Endothelial cell of umbilical vein (primary cell): ENCODE measurements around the gene ANP32E. TPM values are rescaled to one million over a fixed set of nuclear protein-coding genes. Genes with fewer than 3 reads are reported as not detected.

Experiments used
- BruUV-seq: library from RNA; stranded (reverse); fragments of 400-500 nt; replicated peaks from 2 replicates; lab custom pipeline; 2021; lab: Mats Ljungman, UMichigan
- CTCF ChIA-PET: fragments of 300-600, 350-600 bp; sonication (Branson Sonifier 250); formaldehyde crosslinking; loops from one replicate; lab custom pipeline; 2021; ENCODE audit warnings: antibody characterized with exemption, inconsistent platforms; lab: Charles Lee
- POLR2A ChIA-PET: fragments of 300-600, 350-600 bp; sonication (Branson Sonifier 250); formaldehyde crosslinking; loops from one replicate; lab custom pipeline; 2021; ENCODE audit warnings: antibody characterized with exemption, inconsistent platforms; lab: Charles Lee
- DNase-seq: peaks from one replicate; pipeline ENCODE4 v3.0.0-alpha.2; 2011; ENCODE audit warnings: low read depth, low spot score
- FAIRE-seq: peaks from 2 replicates; lab custom pipeline; 2011; peaks lifted over from hg19 to GRCh38; lab: Jason Lieb, UNC
- H2AFZ ChIP-seq: 2 replicates; pipeline ENCODE4 v1.6.0; 2012; ENCODE audit warnings: low read depth, low read length, control low read depth, inconsistent platforms
- H3K27ac ChIP-seq: 2 replicates; pipeline ENCODE4 v1.5.1; 2011; ENCODE audit warnings: low read depth, mild to moderate bottlenecking, control low read depth, low read length, moderate library complexity; ENCODE audit not compliant: insufficient read depth
- H3K27me3 ChIP-seq, 2 experiments: 2 replicates each; pipeline versions ENCODE4 v1.6.0 to v1.6.1; 2011; ENCODE audit warnings: low read length in 2 of 2, mixed read lengths in 1 of 2; ENCODE audit not compliant: control insufficient read depth in 2 of 2, insufficient read depth in 2 of 2
- H3K36me3 ChIP-seq, 2 experiments: 2 replicates in 1 of 2; 3 replicates in 1 of 2; pipeline ENCODE4 v1.5.1; 2011; ENCODE audit warnings: low read length in 2 of 2, mild to moderate bottlenecking in 1 of 2, moderate library complexity in 1 of 2; ENCODE audit not compliant: control insufficient read depth in 2 of 2, insufficient read depth in 2 of 2; ENCODE audit errors: extremely low read depth in 1 of 2
- H3K4me1 ChIP-seq: 3 replicates; pipeline ENCODE4 v1.5.1; 2011; ENCODE audit warnings: mild to moderate bottlenecking, low read length; ENCODE audit not compliant: control insufficient read depth, insufficient read depth; ENCODE audit errors: extremely low read depth
- H3K4me2 ChIP-seq: 2 replicates; pipeline ENCODE4 v1.6.1; 2011; ENCODE audit warnings: low read length, control low read depth, mixed read lengths; ENCODE audit not compliant: insufficient read depth
- H3K4me3 ChIP-seq, 3 experiments: fragments of 200-600 bp in 1 of 3; sonication (generic), shearing (Covaris generic) in 1 of 3; replicated peaks in 1 of 3; 2 replicates each; pipeline ENCODE4 v1.5.1; 2011 to 2016; ENCODE audit warnings: control low read depth in 3 of 3, low read length in 3 of 3, mild to moderate bottlenecking in 2 of 3, inconsistent platforms in 1 of 3, low read depth in 1 of 3, moderate library complexity in 1 of 3; ENCODE audit not compliant: insufficient read depth in 1 of 3
- H3K79me2 ChIP-seq: 2 replicates; pipeline ENCODE4 v1.6.0; 2012; ENCODE audit warnings: low read length, inconsistent platforms; ENCODE audit not compliant: control insufficient read depth, insufficient read depth
- H3K9ac ChIP-seq: replicated peaks from 2 replicates; pipeline ENCODE3; 2011; ENCODE audit warnings: low read length, control low read depth; ENCODE audit not compliant: insufficient read depth; ENCODE audit errors: extremely low read depth
- H3K9me1 ChIP-seq: replicated peaks from 3 replicates; pipeline ENCODE4 v1.6.0; 2011; ENCODE audit warnings: mild to moderate bottlenecking, low read length; ENCODE audit not compliant: control insufficient read depth, insufficient read depth; ENCODE audit errors: extremely low read depth
- H3K9me3 ChIP-seq: replicated peaks from 2 replicates; pipeline ENCODE4 v1.5.1; 2012; ENCODE audit warnings: low read length, inconsistent platforms; ENCODE audit not compliant: control insufficient read depth, insufficient read depth
- H4K20me1 ChIP-seq: replicated peaks from 2 replicates; pipeline ENCODE3; 2011; ENCODE audit warnings: mild to moderate bottlenecking, low read length; ENCODE audit not compliant: control insufficient read depth, insufficient read depth; ENCODE audit errors: extremely low read depth
- CTCF ChIP-seq, 2 donors: IDR thresholded peaks; 1 replicate in 1 of 2; 2 replicates in 1 of 2; pipeline ENCODE4 v1.5.1; 2011; ENCODE audit warnings: low read length in 2 of 2, mild to moderate bottlenecking in 2 of 2, moderate library complexity in 2 of 2, control low read depth in 1 of 2, inconsistent platforms in 1 of 2, low read depth in 1 of 2; ENCODE audit not compliant: insufficient read depth in 1 of 2; ENCODE audit errors: extremely low read depth in 1 of 2
- EZH2 ChIP-seq: IDR thresholded peaks from 2 replicates; pipeline ENCODE4 v1.6.1; 2012; ENCODE audit warnings: borderline replicate concordance, low read depth, mild to moderate bottlenecking, moderate library complexity, low read length, inconsistent platforms; ENCODE audit not compliant: severe bottlenecking
- FOS ChIP-seq: IDR thresholded peaks from 2 replicates; pipeline ENCODE4 v1.6.1; 2011; ENCODE audit warnings: mild to moderate bottlenecking, low read length, moderate library complexity, borderline replicate concordance; ENCODE audit not compliant: insufficient read depth
- GATA2 ChIP-seq: IDR thresholded peaks from 2 replicates; pipeline ENCODE4 v1.7.0; 2011; ENCODE audit warnings: low read depth, mild to moderate bottlenecking, moderate library complexity, mixed read lengths, low read length; ENCODE audit not compliant: insufficient read length, insufficient read depth
- JUN ChIP-seq: IDR thresholded peaks from 2 replicates; pipeline ENCODE4 v1.6.1; 2011; ENCODE audit warnings: borderline replicate concordance, low read depth; ENCODE audit not compliant: insufficient read length, insufficient read depth
- MYC ChIP-seq: IDR thresholded peaks from one replicate; pipeline ENCODE4 v1.6.1; 2011; ENCODE audit warnings: mild to moderate bottlenecking, low read depth, low read length
- POLR2A ChIP-seq: IDR thresholded peaks from 2 replicates; pipeline ENCODE4 v1.6.1; 2012; ENCODE audit warnings: low read depth, mild to moderate bottlenecking, control low read depth, low read length
- POLR2AphosphoS5 ChIP-seq: IDR thresholded peaks from 2 replicates; pipeline ENCODE4 v1.6.1; 2012; ENCODE audit warnings: low read depth, mild to moderate bottlenecking, control low read depth, low read length, moderate library complexity; ENCODE audit not compliant: insufficient read depth
- dilution Hi-C: fragments of 300-500 bp; cut with MboI; formaldehyde crosslinking; loops from one replicate; pipeline ENCODE4 v1.15.0; 2019; ENCODE audit warnings: low sequenced_read_pairs; ENCODE audit not compliant: extremely low pct_ligation_motif_present
- intact Hi-C: fragments of 100-400 bp; cut with micrococcal nuclease; formaldehyde crosslinking; loops from one replicate; pipeline ENCODE4 v1.10.0; 2022
- polyA plus RNA-seq, 4 experiments: library from polyadenylated mRNA; depleted of rRNA in 3 of 4; stranded (reverse) in 3 of 4; unstranded in 1 of 4; fragments of >200 nt; gene quantifications; 2 replicates each; pipeline versions ENCODE4 v1.2.1 to v1.2.3, GENCODE V29; 2011 to 2012; ENCODE audit warnings: missing spikeins in 1 of 4
- total RNA-seq: library from RNA; stranded (reverse); gene quantifications from 2 replicates; pipeline ENCODE4 v1.2.3, GENCODE V29; 2021
- TF ChIP-seq, protein P1 (sequence below): IDR thresholded peaks from 2 replicates; pipeline ENCODE4 v1.6.1; 2011; ENCODE audit not compliant: insufficient read depth, insufficient read length

The ANP32E gene
- total and polyA plus RNA-seq, 2 donors (not counting 3 experiments of a cell fraction or from before 2014, with no cell fraction given) = 6.8 to 53.4 TPM

DNA sequence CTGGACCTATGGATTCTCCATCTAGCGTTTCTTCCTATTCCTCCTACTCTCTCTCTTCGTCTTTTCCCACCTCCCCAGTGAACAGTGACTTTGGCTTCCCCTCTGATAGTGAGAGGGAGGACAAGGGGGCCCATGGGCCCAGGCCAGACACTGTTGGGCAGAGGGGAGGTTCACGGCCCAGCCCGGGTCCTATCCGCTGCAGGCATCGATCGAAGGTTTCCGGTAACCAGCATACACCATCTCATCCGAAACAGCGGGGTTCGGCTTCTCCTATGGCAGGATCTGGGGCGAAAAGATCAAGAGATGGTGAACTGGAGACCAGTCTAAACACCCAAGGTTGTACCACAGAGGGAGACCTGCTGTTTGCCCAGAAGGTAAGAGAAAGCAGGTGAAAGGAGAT lies 47.3 kb upstream of the ANP32E start:
- Histone ChIP-seq H3K4me1 (peaks cover 10% of the 10 kb centered on the region), H2AFZ (no peak overlapping the region), H3K9me3 (no peaks in the 10 kb centered on the region), H3K36me3 (no peaks in the 10 kb centered on the region), H3K79me2 (no peaks in the 10 kb centered on the region), H3K27ac (no peak overlapping the region), H3K4me2 (no peak overlapping the region), H4K20me1 (no peaks in the 10 kb centered on the region), H3K4me3 (no peak overlapping the region), H3K27me3 (peaks cover 0 to 8% of the 10 kb centered on the region in 2 experiments), H3K9me1 (no peaks in the 10 kb centered on the region), H3K9ac (no peak overlapping the region)
- DNase-seq (no peak), FAIRE-seq (no peak)
- dilution Hi-C loops (no loop called here), intact Hi-C loops (no loop called here)
- BruUV-seq = no TSS peak
- ChIA-PET CTCF (interaction anchor here (16.3 kb wide), 1 partner anchor 26 kb away, joined by 466 read pairs; the partner anchor contains the start of gene CA14), POLR2A (no interaction called here)
- TF ChIP-seq POLR2A (no peak), CTCF (IDR thresholded peaks at IDR 0.05; ENCODE audit: extremely low read depth in 1 of 2, insufficient read depth in 1 of 2, low read depth in 1 of 2, low read length in 2 of 2) (no peak), FOS (no peak), GATA2 (no peak), POLR2AphosphoS5 (no peak), EZH2 (no peak), JUN (no peak), MYC (no peak)
- TF ChIP-seq, protein P1, sequence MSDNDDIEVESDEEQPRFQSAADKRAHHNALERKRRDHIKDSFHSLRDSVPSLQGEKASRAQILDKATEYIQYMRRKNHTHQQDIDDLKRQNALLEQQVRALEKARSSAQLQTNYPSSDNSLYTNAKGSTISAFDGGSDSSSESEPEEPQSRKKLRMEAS = no peak
